NCI-H1417 treated with DMSO at 0.1 percent for 48 hours (cell line): Measurements from ENCODE around the gene CDO1.

Experiments used
- DNase-seq: peaks from one replicate; lab custom pipeline; 2025; lab: John Stamatoyannopoulos, UW

CDO1 gene

DNA sequence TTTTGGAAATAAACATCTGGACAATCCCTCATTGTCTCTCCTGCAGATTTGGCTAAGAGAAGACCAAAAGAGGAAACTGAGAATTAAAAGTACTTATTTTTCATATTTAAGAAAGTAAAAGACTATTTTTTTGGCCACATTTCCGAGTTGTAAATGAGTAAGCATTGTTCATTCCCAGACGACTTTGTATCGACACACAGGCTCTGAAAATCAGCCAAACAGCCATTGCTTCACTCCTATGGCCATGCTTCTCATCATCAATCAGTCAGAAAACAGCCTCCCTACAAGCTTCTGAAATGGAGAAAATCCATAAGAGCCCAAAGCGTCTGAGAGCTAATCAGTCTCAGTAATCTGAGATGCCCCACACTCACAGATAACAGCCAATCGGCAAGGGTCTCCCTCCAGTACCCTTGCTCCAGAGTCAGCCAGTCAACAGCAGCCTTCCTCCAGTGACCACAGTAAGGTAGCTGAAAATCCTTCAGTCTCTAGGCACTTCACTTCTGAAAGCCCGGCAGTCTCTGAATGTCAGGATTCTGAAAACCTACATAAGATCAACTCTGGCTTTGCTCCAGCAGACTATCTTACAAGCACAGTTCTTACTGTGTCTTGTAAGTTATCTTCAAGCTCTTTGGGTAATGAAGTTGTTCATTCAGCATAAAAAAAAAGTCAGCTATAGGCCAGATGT lies 30.9 kb downstream of the CDO1 start:
- DNase-seq, result no peak

DNA sequence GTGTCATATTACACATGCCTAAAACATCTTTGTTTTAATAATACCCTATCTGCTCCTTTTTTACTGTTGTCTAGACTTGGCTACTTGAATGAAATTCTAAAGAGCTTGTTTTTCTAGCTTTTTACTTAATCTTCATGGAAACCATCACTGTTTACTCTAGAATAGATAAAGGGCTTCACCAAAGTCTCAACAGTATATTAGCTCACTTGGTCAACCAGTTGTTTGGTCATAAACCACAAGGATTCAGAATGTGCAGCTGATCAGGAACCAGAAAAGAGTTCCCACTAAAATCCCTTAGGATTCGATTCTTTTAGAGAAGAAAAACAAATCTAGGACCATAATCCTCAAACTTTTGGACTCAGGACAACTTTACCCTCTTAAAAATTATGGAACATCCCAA lies 38.0 kb downstream of the CDO1 start:
- DNase-seq, result no peak

DNA sequence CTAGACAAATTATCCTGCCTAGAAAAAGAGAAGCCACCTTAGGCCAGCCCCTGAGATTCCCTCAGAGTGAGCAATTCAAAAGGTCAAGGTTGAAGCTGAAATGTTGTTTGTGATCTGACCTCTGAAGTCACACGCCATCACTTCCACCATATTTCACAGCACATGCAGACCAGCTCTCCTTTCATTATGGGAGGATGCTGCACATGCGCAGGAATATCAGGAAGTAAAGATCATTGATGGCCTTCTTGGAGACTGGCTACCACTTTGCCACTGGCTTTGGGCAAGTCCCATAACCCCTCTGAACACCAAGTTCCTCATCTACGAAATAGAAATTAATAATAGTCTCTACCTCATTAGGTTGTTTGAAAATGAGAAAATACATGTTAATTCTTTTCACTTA lies 39.5 kb downstream of the CDO1 start:
- DNase-seq, result no peak

DNA sequence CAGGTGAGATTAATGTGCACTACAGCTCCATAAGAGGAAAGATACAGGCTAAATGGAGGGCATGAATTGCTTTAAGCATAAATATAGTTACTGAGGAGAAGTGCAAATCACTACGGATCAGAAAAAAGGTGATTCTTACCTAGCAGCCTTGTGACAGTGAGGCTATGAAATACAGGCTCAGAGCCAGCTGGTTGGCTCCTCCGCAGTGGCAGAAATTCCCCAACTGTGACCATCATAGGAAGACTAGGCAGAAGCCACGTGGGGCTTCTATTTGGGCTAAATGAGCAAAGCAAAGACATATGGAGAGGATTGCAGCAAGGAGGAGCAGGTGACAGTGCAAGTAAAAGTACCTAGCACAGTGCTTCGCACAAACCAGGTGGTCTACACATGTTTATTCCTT lies 40.5 kb downstream of the CDO1 start:
- DNase-seq, result no peak

DNA sequence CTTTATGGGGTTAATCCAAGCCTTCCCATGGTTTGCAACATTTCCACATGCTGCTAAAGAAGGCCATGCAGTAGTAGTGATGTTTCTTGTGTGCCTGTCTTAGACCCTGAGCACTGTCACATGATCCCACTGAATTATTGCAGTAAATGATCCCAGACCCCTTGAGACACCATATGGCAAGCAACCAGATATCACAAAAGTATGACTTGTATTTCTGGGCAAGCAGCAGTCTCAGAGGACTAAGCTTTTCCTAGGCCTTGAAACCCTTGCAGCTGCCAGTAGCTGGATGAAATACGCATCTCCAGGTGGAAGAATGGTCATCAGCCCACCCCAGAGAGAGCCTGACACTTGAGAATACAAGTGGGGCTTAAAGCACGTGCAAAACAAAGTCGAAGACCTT lies 41.8 kb downstream of the CDO1 start:
- DNase-seq, result no peak

DNA sequence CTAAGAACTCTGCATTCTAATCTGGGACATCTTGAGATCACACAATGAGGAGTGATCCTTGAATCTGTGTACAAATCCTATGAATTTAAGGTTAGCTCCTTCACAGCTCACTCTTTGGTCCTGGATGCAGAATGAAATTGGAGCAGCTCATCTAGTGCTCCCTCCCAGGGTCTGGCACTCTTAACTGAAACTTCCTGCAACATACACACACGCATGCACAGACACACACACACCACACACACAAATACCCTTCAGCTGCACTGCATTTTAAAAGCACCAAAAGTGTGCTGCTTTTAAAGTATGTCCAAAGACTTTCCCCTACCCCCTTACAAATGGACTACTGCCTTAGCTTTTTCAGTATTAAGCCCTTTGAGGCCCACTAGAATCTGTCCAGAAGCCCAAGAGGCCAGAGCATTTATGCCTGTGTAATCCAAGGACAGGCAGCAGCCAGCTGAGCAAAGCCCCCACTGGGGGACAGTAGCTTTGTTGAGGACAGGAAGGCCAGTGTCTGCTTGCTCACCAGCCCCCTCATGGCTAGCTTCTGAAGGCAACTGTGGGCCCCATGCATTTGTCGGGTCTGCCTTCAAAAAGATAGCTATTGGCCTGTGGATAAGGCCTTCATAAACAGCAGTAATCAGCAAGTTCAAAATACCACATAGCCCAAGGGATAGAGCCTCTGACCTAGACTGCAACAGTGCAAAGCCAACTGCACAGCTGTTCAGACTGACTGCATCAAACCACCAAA lies 43.6 kb downstream of the CDO1 start:
- DNase-seq, result no peak

DNA sequence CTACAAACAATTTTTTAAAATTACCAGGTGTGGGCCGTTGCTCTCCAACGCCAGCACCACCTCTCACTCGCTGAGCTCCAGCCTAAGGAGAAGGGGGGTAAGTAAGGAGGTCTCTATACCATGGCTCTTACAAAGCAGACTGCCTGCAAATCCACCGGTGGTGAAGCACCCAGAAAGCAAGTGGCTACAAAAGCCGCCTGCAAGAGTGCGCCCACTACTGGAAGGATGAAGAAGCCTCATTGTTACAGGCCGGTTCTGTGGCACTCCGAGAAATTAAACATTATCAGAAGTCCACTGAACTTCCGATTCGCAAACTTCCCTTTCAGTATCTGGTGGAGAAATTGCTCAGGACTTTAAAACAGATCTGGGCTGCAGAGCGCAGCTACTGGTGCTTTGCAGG lies 46.0 kb downstream of the CDO1 start:
- no peak for DNase-seq

DNA sequence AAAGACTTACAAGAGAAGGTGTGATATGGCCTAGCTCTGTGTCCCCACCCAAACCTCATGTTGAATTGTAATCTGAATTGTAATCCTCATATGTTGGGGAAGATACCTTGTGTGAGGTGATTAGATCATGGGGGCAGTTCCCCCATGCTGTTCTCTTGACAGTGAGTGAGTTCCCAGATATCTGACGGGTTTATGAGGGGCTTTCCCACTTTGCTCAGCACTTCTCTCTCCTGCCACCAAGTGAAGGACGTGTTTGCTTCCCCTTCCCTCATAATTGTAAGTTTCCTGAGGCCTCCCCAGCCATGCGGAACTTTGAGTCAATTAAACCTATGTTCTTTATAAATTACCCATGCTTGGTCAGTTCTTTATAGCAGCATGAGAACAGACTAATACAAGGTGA lies 49.0 kb downstream of the CDO1 start:
- DNase-seq, result no peak

DNA sequence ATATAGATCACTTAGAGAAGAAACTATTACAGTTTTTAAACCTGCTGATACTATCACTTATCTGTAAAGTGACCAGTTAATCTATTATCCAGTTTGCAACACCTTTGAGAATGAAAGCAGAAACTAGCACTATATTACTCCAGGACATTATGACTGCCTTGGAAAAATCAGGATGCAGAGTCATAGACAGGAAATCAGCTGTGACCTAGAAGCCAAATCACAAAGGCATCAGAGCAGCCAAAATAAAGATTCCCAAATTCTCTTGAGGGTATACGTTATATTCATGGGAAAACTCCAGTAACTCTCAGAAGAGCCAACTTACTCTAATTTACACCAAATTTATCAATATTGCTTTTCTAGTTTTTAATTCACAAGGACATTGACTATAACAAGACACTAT lies 49.9 kb downstream of the CDO1 start:
- DNase-seq, result no peak

DNA sequence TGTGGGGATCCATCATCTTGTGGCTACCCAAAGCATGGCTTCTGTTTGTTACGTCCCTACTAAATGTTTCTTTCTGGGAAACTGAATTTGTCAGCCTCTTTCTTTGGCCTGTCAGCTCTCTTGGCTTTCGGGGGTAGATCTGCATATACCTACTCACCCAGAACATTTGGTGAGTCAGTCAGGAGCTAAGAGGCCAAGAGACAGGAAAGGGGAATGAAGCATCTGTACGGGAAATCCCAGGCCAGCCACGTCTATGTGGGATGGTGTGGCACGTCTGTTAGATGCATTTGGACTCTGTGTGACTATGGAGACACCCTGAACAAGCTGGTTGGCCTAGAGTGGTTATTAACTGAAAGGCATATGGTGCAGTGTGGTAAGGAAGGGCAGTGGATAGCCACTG lies 58.1 kb downstream of the CDO1 start:
- no peak for DNase-seq

DNA sequence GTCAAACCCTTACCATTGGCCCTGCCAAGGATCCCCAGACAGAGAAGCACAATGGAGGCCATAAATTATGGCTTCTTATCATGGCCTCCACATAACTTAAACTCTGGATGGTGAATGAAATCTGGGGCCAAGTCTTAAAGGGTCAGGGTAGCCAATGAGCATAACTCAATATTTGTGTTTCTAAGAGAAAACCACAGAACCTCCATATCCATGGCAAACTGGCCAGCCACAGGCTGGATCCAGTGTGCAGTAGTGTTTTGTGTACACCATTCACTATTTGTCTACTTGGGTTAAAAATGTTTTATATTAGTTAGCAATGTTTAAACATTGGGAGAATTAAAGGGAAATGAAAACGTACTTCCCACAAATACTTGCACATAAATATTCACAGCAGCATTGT lies 60.8 kb downstream of the CDO1 start:
- DNase-seq, result no peak
